Progenitor cell of endocrine pancreas (in vitro differentiated cells): Measurements from ENCODE around the gene PLEKHG5. TPM values are rescaled to one million over a fixed set of nuclear protein-coding genes. Genes with fewer than 3 reads are reported as not detected.
"Not testable (repeated sequence)": the region's sequence is repeated elsewhere in the genome, so short reads cannot be mapped to it uniquely, and the experiment has no call there.

Experiments
- DNase-seq: peaks from one replicate; pipeline ENCODE4 v3.0.0; 2021; ENCODE audit warnings: low spot score; ENCODE audit not compliant: unreplicated experiment
- H3K27ac Mint-ChIP-seq: 2 replicates; pipeline ENCODE4 v1.8.0; 2021; ENCODE audit warnings: mild to moderate bottlenecking, moderate library complexity, mixed read lengths
- H3K27me3 Mint-ChIP-seq: 2 replicates; pipeline ENCODE4 v1.8.0; 2021; ENCODE audit warnings: mixed read lengths
- H3K36me3 Mint-ChIP-seq: 2 replicates; pipeline ENCODE4 v1.8.0; 2022; ENCODE audit warnings: mixed read lengths; ENCODE audit not compliant: insufficient read depth
- H3K4me1 Mint-ChIP-seq: 2 replicates; pipeline ENCODE4 v1.8.0; 2021; ENCODE audit warnings: low read depth, mixed read lengths
- H3K4me3 Mint-ChIP-seq: 2 replicates; pipeline ENCODE4 v1.8.0; 2021; ENCODE audit warnings: low read depth, mild to moderate bottlenecking, moderate library complexity, mixed read lengths
- H3K9me3 Mint-ChIP-seq: 2 replicates; pipeline ENCODE4 v1.8.0; 2021; ENCODE audit warnings: low read depth, mixed read lengths
- total RNA-seq: library from RNA; stranded (reverse); gene quantifications from 2 replicates; pipeline ENCODE4 v1.2.1, GENCODE V29; 2021
- TF ChIP-seq, protein P1 (sequence below): fragments of 200-600 bp; sonication (generic); IDR thresholded peaks from one replicate; pipeline ENCODE4 v1.5.0; 2021; ENCODE audit warnings: antibody characterized with exemption, mild to moderate bottlenecking; ENCODE audit not compliant: unreplicated experiment

The PLEKHG5 gene
- total RNA-seq, 1 donor from 2014 or later = 77.0 TPM

- Mint-ChIP-seq H3K9me3 (no peaks in the 10 kb centered on the region), H3K4me3 (peak overlapping the region; percentile 71), H3K36me3 (no peaks in the 10 kb centered on the region), H3K27me3 (peaks cover 32% of the 10 kb centered on the region), H3K27ac (no peak overlapping the region), H3K4me1 (peaks cover 15% of the 10 kb centered on the region)
- DNase-seq = no peak
- TF ChIP-seq, protein P1, sequence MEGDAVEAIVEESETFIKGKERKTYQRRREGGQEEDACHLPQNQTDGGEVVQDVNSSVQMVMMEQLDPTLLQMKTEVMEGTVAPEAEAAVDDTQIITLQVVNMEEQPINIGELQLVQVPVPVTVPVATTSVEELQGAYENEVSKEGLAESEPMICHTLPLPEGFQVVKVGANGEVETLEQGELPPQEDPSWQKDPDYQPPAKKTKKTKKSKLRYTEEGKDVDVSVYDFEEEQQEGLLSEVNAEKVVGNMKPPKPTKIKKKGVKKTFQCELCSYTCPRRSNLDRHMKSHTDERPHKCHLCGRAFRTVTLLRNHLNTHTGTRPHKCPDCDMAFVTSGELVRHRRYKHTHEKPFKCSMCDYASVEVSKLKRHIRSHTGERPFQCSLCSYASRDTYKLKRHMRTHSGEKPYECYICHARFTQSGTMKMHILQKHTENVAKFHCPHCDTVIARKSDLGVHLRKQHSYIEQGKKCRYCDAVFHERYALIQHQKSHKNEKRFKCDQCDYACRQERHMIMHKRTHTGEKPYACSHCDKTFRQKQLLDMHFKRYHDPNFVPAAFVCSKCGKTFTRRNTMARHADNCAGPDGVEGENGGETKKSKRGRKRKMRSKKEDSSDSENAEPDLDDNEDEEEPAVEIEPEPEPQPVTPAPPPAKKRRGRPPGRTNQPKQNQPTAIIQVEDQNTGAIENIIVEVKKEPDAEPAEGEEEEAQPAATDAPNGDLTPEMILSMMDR = no peak
These were observed 4.3 kb upstream of the PLEKHG5 start for GRCh38 chr1:6495540-6496364.

DNA sequence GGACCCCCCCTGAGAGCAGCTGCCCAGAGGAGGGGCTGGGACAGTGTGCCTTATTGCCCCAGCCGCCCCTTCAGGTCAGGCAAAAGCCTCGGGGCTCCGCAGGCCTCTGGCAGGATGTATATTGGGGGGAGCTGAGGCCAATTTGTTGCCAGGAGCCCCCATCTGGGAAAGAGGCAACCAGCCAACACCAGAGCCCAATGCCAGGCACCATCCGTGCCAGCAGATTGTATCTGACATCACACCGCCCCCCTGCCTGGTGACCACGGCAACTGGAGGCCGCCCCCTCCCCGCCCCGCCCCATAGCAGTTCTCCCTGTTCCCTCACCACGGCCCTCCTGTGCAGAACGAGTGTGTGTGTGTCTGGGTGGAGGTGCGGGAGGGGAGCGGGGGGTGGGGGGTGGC lies 3.6 kb upstream of the PLEKHG5 start:
- Mint-ChIP-seq H3K4me3 (no peak overlapping the region), H3K27ac (no peak overlapping the region), H3K9me3 (no peaks in the 10 kb centered on the region), H3K4me1 (peaks cover 15% of the 10 kb centered on the region), H3K27me3 (peaks cover 30% of the 10 kb centered on the region), H3K36me3 (no peaks in the 10 kb centered on the region)
- no peak for DNase-seq
- TF ChIP-seq, protein P1 = no peak

DNA sequence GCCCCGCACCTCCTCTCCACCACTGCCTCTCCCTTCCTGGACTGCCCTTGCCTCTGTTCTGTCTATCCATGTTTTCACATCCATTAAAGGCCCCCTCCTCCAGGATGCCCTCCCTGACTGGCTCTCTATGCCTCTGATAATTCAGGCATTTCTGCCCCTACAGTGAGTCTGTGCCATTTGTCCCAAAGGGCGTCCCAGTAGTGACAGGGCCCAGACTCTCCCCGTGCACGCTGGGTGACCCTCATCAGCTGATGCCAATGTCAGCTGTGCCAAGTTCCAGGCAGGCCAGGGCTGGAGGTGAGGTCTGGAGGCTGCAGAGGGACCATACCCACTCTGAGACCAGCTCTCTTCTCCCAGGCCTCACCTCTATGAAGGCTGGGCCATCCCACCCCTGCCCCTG lies 3.2 kb upstream of the PLEKHG5 start:
- Mint-ChIP-seq H3K4me3 (no peak overlapping the region), H3K4me1 (peaks cover 15% of the 10 kb centered on the region), H3K27ac (no peak overlapping the region), H3K27me3 (peaks cover 27% of the 10 kb centered on the region), H3K36me3 (no peaks in the 10 kb centered on the region), H3K9me3 (no peaks in the 10 kb centered on the region)
- no peak for DNase-seq
- TF ChIP-seq, protein P1 = no peak

DNA sequence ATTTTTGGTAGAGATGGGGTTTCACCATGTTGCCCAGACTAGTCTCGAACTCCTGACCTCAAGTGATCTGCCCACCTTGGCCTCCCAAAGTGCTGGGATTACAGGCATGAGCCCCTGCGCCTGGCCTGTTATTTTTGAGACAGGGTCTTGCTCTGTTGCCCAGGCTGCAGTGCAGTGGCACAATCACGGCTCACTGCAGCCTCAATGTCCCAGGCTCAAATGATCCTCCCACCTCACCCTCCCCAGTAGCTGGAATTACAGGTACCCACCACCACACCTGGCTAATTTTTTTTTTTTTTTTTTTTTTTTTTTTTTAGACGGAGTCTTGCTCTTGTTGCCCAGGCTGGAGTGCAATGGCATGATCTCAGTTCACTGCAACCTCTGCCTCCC lies 2.4 kb upstream of the PLEKHG5 start:
- not testable (repeated sequence) for H3K4me3 Mint-ChIP-seq

DNA sequence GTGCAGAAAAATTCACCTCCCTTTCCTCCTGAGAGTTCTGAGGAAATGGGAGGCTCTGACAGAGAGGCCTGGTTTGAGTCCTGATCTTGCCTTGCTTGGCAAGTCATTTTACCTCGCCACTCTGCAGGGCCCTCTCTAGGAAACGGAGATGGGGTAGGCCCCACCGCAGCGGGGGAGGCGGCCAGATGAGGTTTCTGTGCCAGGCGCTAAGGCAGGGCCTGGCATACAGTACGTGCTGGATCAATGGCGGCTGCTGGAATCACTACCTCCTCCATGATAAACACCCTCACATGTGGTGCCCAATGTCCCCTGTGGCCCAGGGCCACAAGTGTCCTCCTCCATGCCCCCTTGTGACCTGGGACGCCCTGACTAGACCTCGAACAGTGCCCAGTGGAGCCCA lies 499 bp upstream of the PLEKHG5 start:
- H3K4me3 Mint-ChIP-seq = peak overlapping the region; percentile 82
- H3K27ac Mint-ChIP-seq = no peak overlapping the region
- H3K27me3 Mint-ChIP-seq = peaks cover 14% of the 10 kb centered on the region
- no peak for DNase-seq
- no peaks in the 10 kb centered on the region for H3K36me3 Mint-ChIP-seq
- H3K4me1 Mint-ChIP-seq = peaks cover 10% of the 10 kb centered on the region
- TF ChIP-seq, protein P1 = no peak
- no peaks in the 10 kb centered on the region for H3K9me3 Mint-ChIP-seq

More for the DNA sequence above, 2.4 kb upstream of the PLEKHG5 start:
- not testable (repeated sequence) for H3K9me3 Mint-ChIP-seq, H3K27ac Mint-ChIP-seq, H3K36me3 Mint-ChIP-seq, DNase-seq
- peaks cover 21% of the 10 kb centered on the region for H3K27me3 Mint-ChIP-seq
- peaks cover 15% of the 10 kb centered on the region for H3K4me1 Mint-ChIP-seq

DNA sequence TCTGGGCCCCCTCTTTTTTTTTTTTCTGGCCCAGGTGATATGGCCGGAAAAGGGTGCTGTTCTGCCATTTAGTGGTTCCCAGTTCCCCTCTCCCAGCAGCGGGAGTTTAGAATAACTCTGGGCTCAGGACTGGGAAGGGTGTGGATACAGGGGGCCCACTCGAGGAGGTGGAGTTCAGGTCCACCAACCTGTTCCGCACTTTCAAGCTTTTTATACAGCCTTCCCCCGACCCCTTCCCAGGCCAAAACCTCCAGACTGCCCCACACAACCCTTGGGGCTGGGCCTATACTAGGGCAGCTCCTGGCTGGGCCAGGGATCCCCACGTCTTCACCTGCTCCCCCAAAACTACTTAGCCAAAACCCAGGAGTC lies 402 bp downstream of the PLEKHG5 start:
- Mint-ChIP-seq H3K27me3 (peaks cover 8% of the 10 kb centered on the region), H3K9me3 (no peaks in the 10 kb centered on the region), H3K27ac (peak overlapping the region; percentile 87), H3K4me1 (peaks cover 13% of the 10 kb centered on the region), H3K4me3 (peak overlapping the region; percentile 82), H3K36me3 (no peaks in the 10 kb centered on the region)
- no peak for DNase-seq
- TF ChIP-seq, protein P1 = no peak
